CD14-positive monocyte (primary cell): ENCODE results near the gene DNAH14. TPM values are rescaled to one million over a fixed set of nuclear protein-coding genes. Genes with fewer than 3 reads are reported as not detected.

Experiments used
- DNase-seq, 3 donors: peaks; one replicate each; pipeline ENCODE4 v3.0.0-alpha.2; 2011 to 2022
- H2AFZ ChIP-seq: 2 replicates; pipeline ENCODE4 v1.6.0; 2012; ENCODE audit warnings: mild to moderate bottlenecking, low read depth, low read length, inconsistent platforms; ENCODE audit not compliant: insufficient read depth, poor library complexity, severe bottlenecking
- H3K27ac ChIP-seq, 2 donors: 1 replicate in 1 of 2; 2 replicates in 1 of 2; pipeline ENCODE4 v1.5.1; 2012 to 2013; ENCODE audit warnings: low read length in 2 of 2, control low read depth in 1 of 2, inconsistent platforms in 1 of 2, low read depth in 1 of 2, mild to moderate bottlenecking in 1 of 2
- H3K27me3 ChIP-seq, 2 donors: one replicate each; pipeline versions ENCODE4 v1.6.0 to v1.6.1; 2011 to 2013; ENCODE audit warnings: low read length in 2 of 2; ENCODE audit not compliant: control insufficient read depth in 2 of 2, insufficient read depth in 2 of 2
- H3K36me3 ChIP-seq, 2 donors: replicated peaks in 1 of 2; 1 replicate in 1 of 2; 2 replicates in 1 of 2; pipeline versions ENCODE4 v1.5.1 to v1.6.1; 2012 to 2013; ENCODE audit warnings: low read length in 2 of 2, control low read depth in 1 of 2, inconsistent platforms in 1 of 2, mild to moderate bottlenecking in 1 of 2; ENCODE audit not compliant: insufficient read depth in 2 of 2, control insufficient read depth in 1 of 2
- H3K4me1 ChIP-seq, 2 donors: 1 replicate in 1 of 2; 2 replicates in 1 of 2; pipeline versions ENCODE4 v1.5.1 to v1.6.1; 2012 to 2013; ENCODE audit warnings: low read length in 2 of 2, control low read depth in 1 of 2, inconsistent platforms in 1 of 2, mild to moderate bottlenecking in 1 of 2, moderate library complexity in 1 of 2; ENCODE audit not compliant: insufficient read depth in 2 of 2, control insufficient read depth in 1 of 2
- H3K4me2 ChIP-seq: replicated peaks from 2 replicates; pipeline ENCODE3; 2012; ENCODE audit warnings: low read length, moderate library complexity, mild to moderate bottlenecking; ENCODE audit not compliant: poor library complexity, severe bottlenecking; ENCODE audit errors: extremely low read depth
- H3K4me3 ChIP-seq, 3 experiments: fragments of 200-600 bp in 1 of 3; sonication (generic) in 1 of 3; replicated peaks in 1 of 3; 1 replicate in 2 of 3; 2 replicates in 1 of 3; pipeline ENCODE4 v1.5.1; 2011 to 2013; ENCODE audit warnings: low read length in 3 of 3, mild to moderate bottlenecking in 3 of 3, control low read depth in 2 of 3, low read depth in 2 of 3, inconsistent platforms in 1 of 3, moderate library complexity in 1 of 3
- H3K79me2 ChIP-seq: 2 replicates; pipeline ENCODE4 v1.6.0; 2012; ENCODE audit warnings: mild to moderate bottlenecking, control low read depth, inconsistent platforms, low read length, moderate library complexity; ENCODE audit not compliant: insufficient read depth
- H3K9ac ChIP-seq: 2 replicates; pipeline ENCODE4 v1.6.0; 2017; ENCODE audit warnings: low read length, mild to moderate bottlenecking; ENCODE audit not compliant: insufficient read depth, poor library complexity, severe bottlenecking
- H3K9me3 ChIP-seq, 2 donors: replicated peaks in 1 of 2; 1 replicate in 1 of 2; 2 replicates in 1 of 2; pipeline versions ENCODE4 v1.5.1 to v1.6.1; 2012 to 2013; ENCODE audit warnings: low read length in 2 of 2, control low read depth in 1 of 2; ENCODE audit not compliant: control insufficient read depth in 1 of 2, insufficient read depth in 1 of 2
- H4K20me1 ChIP-seq: 2 replicates; pipeline ENCODE4 v1.6.0; 2012; ENCODE audit warnings: mild to moderate bottlenecking, low read length, control low read depth, moderate library complexity; ENCODE audit not compliant: insufficient read depth
- H3K27ac Mint-ChIP-seq, 7 donors: one replicate each; pipeline ENCODE4 v1.8.0; 2020; ENCODE audit warnings: mild to moderate bottlenecking in 7 of 7, mixed read lengths in 7 of 7, moderate library complexity in 6 of 7, inconsistent platforms in 2 of 7
- H3K27me3 Mint-ChIP-seq, 3 donors: one replicate each; pipeline ENCODE4 v1.8.0; 2021 to 2022; ENCODE audit warnings: low read depth in 3 of 3, mild to moderate bottlenecking in 3 of 3, mixed read lengths in 3 of 3, moderate library complexity in 3 of 3, inconsistent platforms in 1 of 3
- H3K36me3 Mint-ChIP-seq, 2 donors: one replicate each; pipeline ENCODE4 v1.8.0; 2020; ENCODE audit warnings: mixed read lengths in 2 of 2, inconsistent platforms in 1 of 2, mild to moderate bottlenecking in 1 of 2
- H3K4me1 Mint-ChIP-seq: one replicate; pipeline ENCODE4 v1.8.0; 2020; ENCODE audit warnings: mild to moderate bottlenecking, mixed read lengths
- H3K4me3 Mint-ChIP-seq, 2 donors: one replicate each; pipeline ENCODE4 v1.8.0; 2020; ENCODE audit warnings: mild to moderate bottlenecking in 2 of 2, mixed read lengths in 2 of 2, moderate library complexity in 1 of 2
- H3K9me3 Mint-ChIP-seq, 7 donors: one replicate each; pipeline ENCODE4 v1.8.0; 2020 to 2022; ENCODE audit warnings: mixed read lengths in 7 of 7, mild to moderate bottlenecking in 6 of 7, moderate library complexity in 6 of 7, inconsistent platforms in 2 of 7
- WGBS: methylation state at CpG from one replicate; pipeline ENCODE4 v1.1.5; 2013; ENCODE audit warnings: missing lambda C conversion rate; ENCODE audit not compliant: insufficient coverage; 5-methylcytosine and 5-hydroxymethylcytosine counted together
- intact Hi-C, 2 donors: fragments of 100-400 bp; cut with micrococcal nuclease; formaldehyde crosslinking; loops; one replicate each; pipeline versions ENCODE4 v1.15.0 to v1.15.1; 2023
- polyA plus RNA-seq, 3 donors: library from polyadenylated mRNA; depleted of rRNA in 1 of 3; unstranded in 2 of 3; stranded (reverse) in 1 of 3; fragments of 300-500 nt in 2 of 3; fragments of >200 nt in 1 of 3; fragmentation: Illumina TruSeq in 2 of 3; gene quantifications; 1 replicate in 2 of 3; 2 replicates in 1 of 3; pipeline ENCODE4 v1.2.3, GENCODE V29; 2012 to 2021
- TF ChIP-seq, protein P1 (sequence below): fragments of 200-600 bp; IDR thresholded peaks from one replicate; pipeline ENCODE4 v1.8.0; 2022; ENCODE audit warnings: antibody characterized with exemption, mild to moderate bottlenecking

Gene DNAH14
- polyA plus RNA-seq, 3 donors: 0.83 TPM; not detected in 2

DNA sequence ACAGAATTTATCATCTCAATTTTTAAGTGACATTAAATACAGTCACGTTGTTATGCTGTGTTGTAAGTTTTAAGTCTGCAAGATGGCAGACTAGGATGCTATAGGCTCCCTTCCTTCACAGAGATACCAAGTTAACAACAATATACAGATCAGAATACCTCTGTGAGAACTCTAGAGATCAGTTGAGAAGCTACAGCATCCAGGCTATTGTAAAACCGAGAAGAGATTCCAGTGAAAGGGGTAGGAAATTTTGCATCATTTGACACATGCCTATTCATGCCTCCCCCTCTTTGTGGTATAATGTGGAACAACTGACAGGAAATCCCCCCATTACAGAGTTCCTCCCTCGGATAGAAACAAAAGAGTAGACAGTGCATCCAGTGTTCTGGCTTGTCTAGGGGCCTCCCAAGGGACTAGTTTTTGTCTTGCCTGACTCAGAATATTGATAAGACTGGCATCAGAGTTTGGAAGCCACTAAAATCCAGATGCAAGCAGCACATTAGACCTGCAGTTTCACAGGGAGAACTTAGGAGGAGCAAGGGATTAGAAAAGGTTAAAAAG lies 417.7 kb downstream of the DNAH14 start:
- intact Hi-C loops: no loop called here
- H3K9me3 Mint-ChIP-seq: peaks cover 0 to 5% (median 0%) of the 10 kb centered on the region in 7 donors
- Histone ChIP-seq H3K9ac (no peak overlapping the region), H3K27ac (no peak overlapping the region), H3K27me3 (no peaks in the 10 kb centered on the region), H4K20me1 (no peaks in the 10 kb centered on the region), H2AFZ (no peak overlapping the region), H3K4me2 (no peak overlapping the region), H3K4me1 (peaks cover 0 to 2% of the 10 kb centered on the region in 2 donors), H3K79me2 (no peaks in the 10 kb centered on the region), H3K36me3 (no peaks in the 10 kb centered on the region), H3K9me3 (no peaks in the 10 kb centered on the region), H3K4me3 (no peak overlapping the region)
- no peak overlapping the region for H3K27ac Mint-ChIP-seq
- no peaks in the 10 kb centered on the region for H3K27me3 Mint-ChIP-seq
- WGBS: 0% methylated on average over 1 of the region's 3 CpGs
- TF ChIP-seq, protein P1, sequence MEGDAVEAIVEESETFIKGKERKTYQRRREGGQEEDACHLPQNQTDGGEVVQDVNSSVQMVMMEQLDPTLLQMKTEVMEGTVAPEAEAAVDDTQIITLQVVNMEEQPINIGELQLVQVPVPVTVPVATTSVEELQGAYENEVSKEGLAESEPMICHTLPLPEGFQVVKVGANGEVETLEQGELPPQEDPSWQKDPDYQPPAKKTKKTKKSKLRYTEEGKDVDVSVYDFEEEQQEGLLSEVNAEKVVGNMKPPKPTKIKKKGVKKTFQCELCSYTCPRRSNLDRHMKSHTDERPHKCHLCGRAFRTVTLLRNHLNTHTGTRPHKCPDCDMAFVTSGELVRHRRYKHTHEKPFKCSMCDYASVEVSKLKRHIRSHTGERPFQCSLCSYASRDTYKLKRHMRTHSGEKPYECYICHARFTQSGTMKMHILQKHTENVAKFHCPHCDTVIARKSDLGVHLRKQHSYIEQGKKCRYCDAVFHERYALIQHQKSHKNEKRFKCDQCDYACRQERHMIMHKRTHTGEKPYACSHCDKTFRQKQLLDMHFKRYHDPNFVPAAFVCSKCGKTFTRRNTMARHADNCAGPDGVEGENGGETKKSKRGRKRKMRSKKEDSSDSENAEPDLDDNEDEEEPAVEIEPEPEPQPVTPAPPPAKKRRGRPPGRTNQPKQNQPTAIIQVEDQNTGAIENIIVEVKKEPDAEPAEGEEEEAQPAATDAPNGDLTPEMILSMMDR: no peak
- DNase-seq: no peak
- no peak overlapping the region for H3K4me3 Mint-ChIP-seq
- H3K36me3 Mint-ChIP-seq: no peaks in the 10 kb centered on the region
- peaks cover 3% of the 10 kb centered on the region for H3K4me1 Mint-ChIP-seq

DNA sequence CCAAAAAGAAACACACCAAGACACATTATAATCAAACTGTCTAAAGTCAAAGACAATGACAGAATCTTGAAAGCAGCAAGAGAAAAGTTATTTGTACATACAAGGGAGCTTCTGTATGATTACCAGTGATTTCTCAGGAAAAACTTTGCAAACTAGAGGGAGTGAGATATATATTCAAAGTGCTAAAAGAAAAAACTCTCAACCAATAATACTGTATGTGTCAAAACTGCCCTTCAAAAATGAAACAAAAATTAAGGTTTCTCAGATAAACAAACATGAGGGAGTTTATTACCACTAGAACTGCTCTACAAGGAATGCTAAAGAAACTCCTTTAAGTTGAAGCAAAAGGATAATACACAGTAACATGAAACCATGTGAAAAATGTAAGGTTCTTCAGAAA lies 418.9 kb downstream of the DNAH14 start:
- Histone ChIP-seq H3K36me3 (no peaks in the 10 kb centered on the region), H3K9me3 (no peaks in the 10 kb centered on the region), H3K4me3 (no peak overlapping the region), H2AFZ (no peak overlapping the region), H3K9ac (no peak overlapping the region), H4K20me1 (no peaks in the 10 kb centered on the region), H3K4me2 (no peak overlapping the region), H3K4me1 (peaks cover 0 to 5% of the 10 kb centered on the region in 2 donors), H3K79me2 (no peaks in the 10 kb centered on the region), H3K27ac (no peak overlapping the region), H3K27me3 (no peaks in the 10 kb centered on the region)
- Mint-ChIP-seq H3K27ac (no peak overlapping the region), H3K27me3 (no peaks in the 10 kb centered on the region), H3K4me3 (no peak overlapping the region), H3K36me3 (no peaks in the 10 kb centered on the region), H3K9me3 (peaks cover 0 to 5% (median 0%) of the 10 kb centered on the region in 7 donors), H3K4me1 (peaks cover 5% of the 10 kb centered on the region)
- TF ChIP-seq, protein P1: no peak
- intact Hi-C loops: no loop called here
- DNase-seq: no peak
